Measurements from ENCODE around the gene EP400.

- TF ChIP-seq CTCF (IDR thresholded peaks at IDR 0.05) = no peak
- no peak for TF ChIP-seq POLR2A (IDR thresholded peaks at IDR 0.05)
Measured at GRCh38 chr12:132014915-132015280, 65.2 kb downstream of the EP400 start.
